Measurements from ENCODE around the gene KCNT2.

DNA sequence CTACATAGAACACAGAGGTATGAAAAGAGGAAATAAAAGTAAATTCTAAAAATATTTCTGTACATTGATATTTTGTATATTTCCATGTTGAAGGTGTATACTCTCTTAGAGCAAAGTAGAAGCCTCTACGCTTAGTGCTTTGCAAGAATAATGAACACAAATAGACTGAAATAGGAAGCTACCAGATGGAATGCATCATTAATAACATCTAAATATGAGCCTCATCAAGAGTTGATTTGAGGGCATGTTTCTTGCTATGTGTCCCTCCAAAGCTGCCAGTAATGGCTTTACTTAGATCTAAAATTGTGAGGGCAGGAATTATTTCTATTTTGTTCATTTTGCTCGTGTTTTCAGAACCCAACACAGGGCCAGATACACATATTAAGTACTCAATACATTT is 94.4 kb downstream of the KCNT2 start:
- TF ChIP-seq, protein P1, sequence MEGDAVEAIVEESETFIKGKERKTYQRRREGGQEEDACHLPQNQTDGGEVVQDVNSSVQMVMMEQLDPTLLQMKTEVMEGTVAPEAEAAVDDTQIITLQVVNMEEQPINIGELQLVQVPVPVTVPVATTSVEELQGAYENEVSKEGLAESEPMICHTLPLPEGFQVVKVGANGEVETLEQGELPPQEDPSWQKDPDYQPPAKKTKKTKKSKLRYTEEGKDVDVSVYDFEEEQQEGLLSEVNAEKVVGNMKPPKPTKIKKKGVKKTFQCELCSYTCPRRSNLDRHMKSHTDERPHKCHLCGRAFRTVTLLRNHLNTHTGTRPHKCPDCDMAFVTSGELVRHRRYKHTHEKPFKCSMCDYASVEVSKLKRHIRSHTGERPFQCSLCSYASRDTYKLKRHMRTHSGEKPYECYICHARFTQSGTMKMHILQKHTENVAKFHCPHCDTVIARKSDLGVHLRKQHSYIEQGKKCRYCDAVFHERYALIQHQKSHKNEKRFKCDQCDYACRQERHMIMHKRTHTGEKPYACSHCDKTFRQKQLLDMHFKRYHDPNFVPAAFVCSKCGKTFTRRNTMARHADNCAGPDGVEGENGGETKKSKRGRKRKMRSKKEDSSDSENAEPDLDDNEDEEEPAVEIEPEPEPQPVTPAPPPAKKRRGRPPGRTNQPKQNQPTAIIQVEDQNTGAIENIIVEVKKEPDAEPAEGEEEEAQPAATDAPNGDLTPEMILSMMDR (IDR thresholded peaks at IDR 0.05) = no peak
- no peak for TF ChIP-seq EP300 (IDR thresholded peaks at IDR 0.05)
- no peak for TF ChIP-seq POLR2A (IDR thresholded peaks at IDR 0.05; ENCODE audit: low read depth)
- no peak for TF ChIP-seq POLR2AphosphoS5 (IDR thresholded peaks at IDR 0.05)
